NOMO-1 (cell line): ENCODE data around the gene ZDHHC6.
"Not testable (repeated sequence)": the region's sequence is repeated elsewhere in the genome, so short reads cannot be mapped to it uniquely, and the experiment has no call there.

Experiments
- DNase-seq, 2 experiments: peaks; one replicate each; lab custom pipeline; 2025; ENCODE audit not compliant: unreplicated experiment in 2 of 2; lab: John Stamatoyannopoulos, UW

The ZDHHC6 gene

GRCh38 chr10:112446855-112447619 is at the start of gene ZDHHC6, which contains the start of gene VTI1A:
Gene ZDHHC6 (minus strand): TSS chr10:112446914. CDS start chr10:112445436, 1,478 bp downstream.
Gene VTI1A (plus strand): TSS chr10:112447215. CDS start chr10:112447374, 159 bp downstream.
- DNase-seq: peak; percentile 81 to 83

GRCh38 chr10:112492736-112493135 is 46.0 kb upstream of the ZDHHC6 start:
- no peak for DNase-seq

- DNase-seq: no peak
Measured at GRCh38 chr10:112491144-112491543, 44.4 kb upstream of the ZDHHC6 start.

- no peak for DNase-seq
Measured at GRCh38 chr10:112490545-112490944, 43.8 kb upstream of the ZDHHC6 start.

- no peak for DNase-seq
Measured at GRCh38 chr10:112487964-112488363, 41.2 kb upstream of the ZDHHC6 start.

- no peak for DNase-seq
Measured at GRCh38 chr10:112484399-112484798, 37.7 kb upstream of the ZDHHC6 start.

- no peak for DNase-seq
Measured at GRCh38 chr10:112481602-112482001, 34.9 kb upstream of the ZDHHC6 start.

GRCh38 chr10:112475575-112476218 is 29.0 kb upstream of the ZDHHC6 start:
- DNase-seq: no peak

GRCh38 chr10:112471878-112472487 is 25.3 kb upstream of the ZDHHC6 start:
- peak; percentile 16 to 62 for DNase-seq

GRCh38 chr10:112467541-112468075 is 20.9 kb upstream of the ZDHHC6 start:
- no peak for DNase-seq

- DNase-seq: no peak
Measured at GRCh38 chr10:112466802-112467201, 20.1 kb upstream of the ZDHHC6 start.

- no peak for DNase-seq
Measured at GRCh38 chr10:112465299-112465883, 18.7 kb upstream of the ZDHHC6 start.

- not testable (repeated sequence) for DNase-seq
Measured at GRCh38 chr10:112464074-112464473, 17.4 kb upstream of the ZDHHC6 start.

GRCh38 chr10:112461029-112461887 is 14.5 kb upstream of the ZDHHC6 start:
- no peak for DNase-seq

GRCh38 chr10:112460366-112460765 is 13.7 kb upstream of the ZDHHC6 start:
- DNase-seq: no peak

- DNase-seq: no peak
Measured at GRCh38 chr10:112456533-112456932, 9.8 kb upstream of the ZDHHC6 start.

GRCh38 chr10:112454910-112455779 is 8.4 kb upstream of the ZDHHC6 start:
- no peak for DNase-seq

- DNase-seq: peak; percentile 20 to 61
Measured at GRCh38 chr10:112448888-112449287, 2.2 kb upstream of the ZDHHC6 start.

GRCh38 chr10:112447620-112447928 is 860 bp upstream of the ZDHHC6 start:
- DNase-seq: no peak
